HG03060 (cell line): ENCODE data around the gene TMEM106C.
"Not testable (repeated sequence)": the region's sequence is repeated elsewhere in the genome, so short reads cannot be mapped to it uniquely, and the experiment has no call there.

Experiments used
- ATAC-seq: cut with Tn5 transposase; IDR thresholded peaks from one replicate; pipeline ENCODE4 v1.9.1; 2021; ENCODE audit warnings: low read depth, moderate number of reproducible peaks; ENCODE audit not compliant: unreplicated experiment

Gene TMEM106C

DNA sequence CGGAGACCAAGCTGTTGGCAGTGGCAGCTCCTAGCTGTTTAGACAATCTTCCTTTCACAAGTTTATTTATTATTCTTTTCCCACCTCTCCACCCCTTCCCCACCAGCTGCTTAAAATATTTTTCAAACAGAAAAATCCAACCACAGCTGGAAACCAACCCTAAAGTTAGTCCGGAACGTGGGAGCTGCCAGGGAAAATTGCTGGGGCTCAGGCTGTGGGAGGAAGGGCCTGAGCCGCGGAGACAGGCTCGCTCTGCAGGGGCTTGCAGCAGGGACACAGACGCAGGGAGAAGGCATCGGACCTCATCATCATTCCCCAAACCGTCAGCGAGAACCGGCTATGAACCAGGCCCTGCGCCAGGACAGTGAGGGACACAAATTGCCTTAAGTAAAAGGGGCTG, 16.1 kb upstream of the TMEM106C start:
- no peak for ATAC-seq

DNA sequence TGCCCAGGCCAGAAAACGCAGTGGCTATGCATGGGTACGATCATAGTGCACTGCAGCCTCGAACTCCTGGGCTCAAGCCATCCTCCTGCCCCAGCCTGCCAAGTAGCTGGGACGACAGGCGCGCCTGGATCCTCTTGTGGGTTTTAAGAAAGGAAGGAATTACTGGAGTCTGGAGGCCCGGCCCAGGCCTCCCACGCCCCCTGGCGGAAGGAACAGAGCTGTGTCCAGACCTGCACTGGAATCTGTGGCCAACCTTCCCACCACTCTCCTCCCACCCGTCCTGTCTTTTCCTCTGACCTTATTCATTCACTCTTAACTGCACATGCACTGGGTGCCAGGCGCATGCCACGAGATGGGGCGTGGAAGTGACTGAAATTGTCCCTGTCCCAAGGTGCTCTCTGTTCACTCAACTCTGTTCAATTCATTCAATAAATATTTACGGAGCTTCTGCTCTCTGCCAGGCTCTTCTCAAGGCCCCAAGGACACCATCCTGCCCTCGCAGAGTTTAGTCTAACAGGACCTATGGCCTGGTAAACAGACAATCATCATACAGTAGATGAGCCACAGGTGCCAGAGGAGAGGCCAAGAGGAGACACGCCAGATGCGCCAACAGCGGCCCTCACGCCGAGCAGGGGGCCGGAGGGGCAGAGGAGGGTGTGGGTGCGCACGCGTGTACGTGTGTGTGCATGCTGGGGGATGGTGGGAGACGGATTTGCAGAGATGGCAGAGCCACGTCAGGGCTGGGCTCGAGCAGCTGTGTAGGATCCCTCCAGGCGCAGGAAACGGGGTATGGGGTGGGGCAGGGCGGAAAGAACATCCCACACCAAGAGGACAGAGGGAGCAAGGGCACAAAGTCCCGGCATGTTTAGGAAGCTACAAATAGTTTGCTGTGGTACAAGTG, 13.7 kb upstream of the TMEM106C start:
- no peak for ATAC-seq

DNA sequence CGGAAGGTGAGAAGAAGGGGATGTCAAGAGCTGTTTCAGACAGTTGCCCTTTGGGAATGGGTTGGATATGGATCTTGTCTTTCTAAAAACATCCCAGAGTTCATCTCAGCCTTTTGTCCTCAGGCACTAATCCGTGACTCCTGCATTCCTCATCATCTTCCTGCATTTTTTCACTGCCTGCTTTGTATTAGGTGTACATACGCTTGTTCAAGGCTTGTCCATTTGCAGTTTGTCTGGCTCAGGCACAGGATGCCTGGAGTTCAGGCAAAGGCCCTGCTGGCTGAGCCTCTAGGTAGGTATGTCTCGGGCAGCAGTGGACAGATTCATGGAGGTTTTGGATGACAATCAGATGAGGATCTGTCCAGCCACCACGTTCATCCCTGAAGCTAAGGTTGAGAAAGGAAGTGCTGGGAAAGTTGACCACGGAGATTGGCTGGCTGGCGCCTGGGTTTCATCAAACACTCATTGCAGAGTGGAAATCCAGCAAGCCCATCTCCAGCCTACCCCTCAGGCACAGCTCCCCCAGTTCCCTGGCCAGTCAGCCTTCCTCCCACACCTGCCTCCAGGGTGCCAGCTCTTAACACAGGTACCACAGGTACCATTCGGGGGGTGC, 12.4 kb upstream of the TMEM106C start:
- ATAC-seq: no peak

DNA sequence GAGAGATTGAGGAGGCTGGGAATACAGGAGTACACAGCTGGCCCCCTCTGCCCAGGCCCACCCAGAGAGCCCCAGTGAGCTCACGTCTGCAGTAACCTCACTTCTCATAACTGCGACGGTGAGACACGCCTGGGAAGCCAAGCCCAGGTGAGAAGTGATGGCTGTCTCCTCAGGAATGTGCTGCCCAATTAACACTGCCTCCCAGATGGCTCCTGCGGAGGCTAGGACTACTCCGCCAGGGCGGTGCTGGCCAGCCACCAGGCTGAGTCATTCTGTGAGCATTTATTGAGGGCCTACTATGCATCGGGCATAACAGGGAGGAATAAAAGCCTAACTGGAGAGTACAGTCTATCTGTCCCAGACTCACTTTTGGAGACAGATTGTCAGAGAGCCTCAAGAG, 9.3 kb upstream of the TMEM106C start:
- ATAC-seq: no peak

DNA sequence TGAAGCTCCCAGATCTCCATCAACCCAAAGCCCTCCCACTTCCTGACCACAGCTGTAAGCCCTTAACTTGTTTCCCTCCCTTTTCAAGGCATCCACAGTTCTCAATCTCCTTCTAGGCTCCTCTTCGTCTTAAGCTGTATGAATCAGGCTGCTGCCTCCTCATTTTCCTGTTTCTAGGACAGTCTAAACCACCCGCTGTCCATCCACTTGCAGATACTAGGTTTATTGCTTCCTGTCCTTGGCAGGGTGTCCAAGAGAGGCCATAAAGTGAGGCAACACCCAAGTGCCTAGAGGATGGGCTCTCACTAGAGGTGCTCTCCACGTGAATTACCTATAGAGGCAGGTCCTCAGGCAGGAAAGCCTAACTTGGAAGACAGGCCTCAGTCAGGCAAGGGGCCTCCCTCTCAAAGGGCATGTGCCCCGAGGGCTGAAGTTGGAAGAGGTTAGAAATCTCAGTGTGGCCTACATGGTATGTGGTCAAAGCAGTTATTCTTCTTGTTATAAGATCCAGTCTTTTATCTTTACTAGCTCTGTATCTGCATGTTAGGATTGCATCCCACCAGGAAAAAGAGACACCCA, 8.8 kb upstream of the TMEM106C start:
- ATAC-seq: no peak

DNA sequence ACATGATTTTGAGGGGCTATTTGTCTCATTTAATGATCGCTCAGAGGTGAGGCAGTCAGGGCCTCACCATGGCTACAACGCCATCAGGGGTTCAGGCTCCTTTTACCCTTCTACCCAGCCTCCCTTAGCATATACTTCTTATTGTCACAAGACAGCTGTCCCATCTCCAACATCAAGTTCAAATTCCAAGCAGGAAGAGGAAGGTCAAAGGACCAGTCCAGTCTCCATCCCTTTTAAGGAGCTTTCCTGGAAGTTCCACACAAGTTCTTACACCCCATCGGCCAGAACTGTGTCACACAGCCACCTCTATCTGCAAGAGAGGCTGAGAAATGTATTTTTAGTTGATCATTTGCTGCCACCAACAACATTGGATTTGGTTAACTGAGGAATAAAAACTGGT, 8.3 kb upstream of the TMEM106C start:
- no peak for ATAC-seq

DNA sequence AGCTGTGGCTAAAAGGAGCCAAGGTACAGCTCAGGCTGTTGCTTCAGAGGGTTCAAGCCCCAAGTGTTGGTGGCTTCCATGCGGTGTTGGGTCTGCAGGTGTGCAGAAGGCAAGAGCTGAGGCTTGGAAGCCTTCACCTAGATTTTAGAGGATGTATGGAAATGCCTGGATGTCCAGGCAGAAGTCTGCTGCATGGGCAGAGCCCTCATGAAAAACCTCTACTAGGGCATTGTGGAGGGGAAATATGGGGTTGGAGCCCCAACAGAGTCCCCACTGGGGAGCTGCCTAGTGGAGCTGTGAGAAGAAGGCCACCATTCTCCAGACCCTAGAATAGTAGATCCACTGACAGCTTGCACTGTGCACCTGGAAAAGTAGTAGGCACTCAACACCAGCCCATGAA, 5.7 kb upstream of the TMEM106C start:
- ATAC-seq: not testable (repeated sequence)

DNA sequence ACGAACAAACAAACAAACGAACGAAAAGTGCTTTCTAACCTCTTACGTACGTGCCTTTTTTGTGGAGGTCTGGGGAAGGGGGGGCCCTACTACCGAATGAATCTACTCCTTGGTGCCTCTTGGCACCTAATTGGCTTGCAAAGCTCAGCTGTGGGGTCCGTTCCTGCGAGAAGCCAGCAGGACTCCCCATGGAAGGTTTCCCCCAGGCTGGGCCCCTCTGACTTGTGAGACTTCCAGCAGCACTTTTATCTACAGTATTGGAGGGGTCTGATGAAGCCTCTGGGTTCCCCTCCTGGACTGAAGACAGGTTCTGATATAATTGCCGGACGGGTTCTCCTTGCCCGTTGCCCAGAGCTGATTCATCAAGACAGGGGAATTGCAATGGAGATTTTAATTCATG, 1.2 kb upstream of the TMEM106C start:
- ATAC-seq: no peak

DNA sequence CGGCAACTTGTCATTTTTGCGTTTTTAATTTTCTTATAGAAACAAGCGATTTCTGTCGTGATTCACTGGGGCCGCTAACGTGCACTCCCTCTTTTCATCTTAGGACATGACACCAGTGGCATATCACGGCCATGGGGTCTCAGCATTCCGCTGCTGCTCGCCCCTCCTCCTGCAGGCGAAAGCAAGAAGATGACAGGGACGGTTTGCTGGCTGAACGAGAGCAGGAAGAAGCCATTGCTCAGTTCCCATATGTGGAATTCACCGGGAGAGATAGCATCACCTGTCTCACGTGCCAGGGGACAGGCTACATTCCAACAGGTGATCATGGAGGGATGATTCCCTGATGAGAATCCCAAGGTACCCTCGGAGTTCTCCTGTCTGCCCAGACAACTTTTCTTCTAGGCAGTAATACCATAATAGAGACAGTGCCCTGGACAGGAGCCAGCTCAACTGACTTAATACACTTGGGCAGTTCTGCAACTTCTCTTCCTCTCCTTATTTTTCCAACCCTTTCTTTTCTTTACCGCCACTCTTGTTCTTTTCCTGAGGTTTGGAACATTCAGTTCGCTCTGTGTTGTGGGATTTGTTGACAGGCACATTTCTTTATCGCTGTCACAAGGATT, 821 bp downstream of the TMEM106C start:
- no peak for ATAC-seq

DNA sequence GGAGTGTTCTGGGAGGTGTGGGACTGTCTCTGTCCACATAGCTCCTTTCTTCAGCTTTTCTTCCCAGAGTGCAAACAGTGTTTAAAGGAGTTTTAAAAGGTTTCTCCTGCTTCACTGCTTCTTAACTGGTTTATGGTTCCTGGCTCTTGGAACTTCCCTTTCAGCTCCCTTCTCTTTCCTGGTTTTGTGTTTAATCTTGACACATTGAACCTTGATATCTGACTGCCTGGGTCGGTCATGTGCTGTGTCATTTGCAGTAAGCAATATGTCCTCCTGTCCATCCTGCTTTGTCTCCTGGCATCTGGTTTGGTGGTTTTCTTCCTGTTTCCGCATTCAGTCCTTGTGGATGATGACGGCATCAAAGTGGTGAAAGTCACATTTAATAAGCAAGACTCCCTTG, 2.2 kb downstream of the TMEM106C start:
- no peak for ATAC-seq

DNA sequence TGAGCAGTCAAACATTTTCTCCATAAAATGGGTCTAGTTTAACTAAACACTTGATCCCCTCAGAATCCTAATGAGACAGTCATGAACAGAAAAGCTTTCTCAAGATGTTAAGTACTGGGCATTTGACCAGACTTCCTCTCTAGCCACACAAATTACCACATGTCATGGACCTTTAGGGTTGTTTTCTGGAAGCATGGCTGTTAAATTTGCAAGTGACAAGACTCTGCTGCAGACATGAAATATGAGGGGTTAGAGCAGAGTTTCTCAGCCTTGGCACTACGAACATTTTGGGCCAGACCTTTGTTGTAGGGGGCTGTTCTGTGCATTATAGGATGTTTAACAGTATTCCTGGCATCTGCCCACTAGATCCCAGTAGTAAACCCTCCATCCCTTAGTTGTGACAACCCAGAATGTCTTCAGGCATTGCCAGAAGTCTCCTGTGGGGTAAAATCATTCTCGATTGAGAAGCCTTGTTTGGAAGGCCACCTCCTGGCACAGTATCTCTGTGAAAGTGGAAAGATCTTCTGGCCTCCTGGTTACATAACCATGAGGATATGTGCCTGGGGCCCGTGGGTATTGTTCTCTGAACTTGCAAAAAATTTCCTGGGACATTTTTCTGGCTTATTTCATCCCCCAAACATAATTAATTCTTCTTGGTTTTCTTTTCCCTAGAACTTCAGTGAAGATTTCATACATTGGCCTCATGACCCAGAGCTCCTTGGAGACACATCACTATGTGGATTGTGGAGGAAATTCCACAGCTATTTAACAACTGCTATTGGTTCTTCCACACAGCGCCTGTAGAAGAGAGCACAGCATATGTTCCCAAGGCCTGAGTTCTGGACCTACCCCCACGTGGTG, 4.3 kb downstream of the TMEM106C start:
- ATAC-seq: no peak

DNA sequence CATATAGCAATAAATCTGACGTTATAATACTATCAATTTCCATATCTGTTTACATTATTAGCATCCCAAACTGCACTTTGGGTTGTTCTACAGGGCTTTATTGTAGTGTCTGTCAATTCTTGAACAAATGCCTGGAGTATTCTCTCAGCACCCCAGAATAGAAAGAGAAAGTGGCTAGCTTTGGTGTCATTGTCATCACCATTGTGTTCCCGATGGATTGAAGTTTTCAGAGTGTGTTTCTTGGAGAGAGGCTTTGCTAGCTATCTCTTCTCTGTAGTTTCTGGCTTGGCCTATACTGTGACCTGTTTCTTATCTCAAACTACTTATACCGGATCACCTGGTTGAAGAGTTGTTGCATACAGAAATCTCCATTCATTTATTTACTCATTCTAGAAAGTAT, 6.4 kb downstream of the TMEM106C start:
- ATAC-seq: no peak

DNA sequence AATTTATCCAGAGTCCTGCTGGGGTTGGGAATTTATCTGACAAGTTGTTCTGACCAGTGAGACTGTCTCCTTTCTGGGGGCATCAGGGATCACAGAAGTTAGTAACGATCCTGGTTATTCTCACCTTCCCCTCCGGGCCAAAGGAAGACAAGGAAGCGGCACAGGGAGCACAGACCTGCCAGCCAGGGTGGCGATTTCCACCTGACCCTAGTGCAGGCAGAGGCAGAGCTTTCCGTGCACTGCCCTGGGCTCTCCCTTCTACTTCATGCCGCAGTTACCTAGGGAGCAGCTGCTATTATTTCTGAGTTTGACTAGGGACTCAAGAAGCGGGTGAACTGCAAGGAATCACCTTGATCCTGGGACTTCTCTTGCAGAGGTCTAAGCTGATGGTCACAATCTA, 7.4 kb downstream of the TMEM106C start:
- no peak for ATAC-seq

DNA sequence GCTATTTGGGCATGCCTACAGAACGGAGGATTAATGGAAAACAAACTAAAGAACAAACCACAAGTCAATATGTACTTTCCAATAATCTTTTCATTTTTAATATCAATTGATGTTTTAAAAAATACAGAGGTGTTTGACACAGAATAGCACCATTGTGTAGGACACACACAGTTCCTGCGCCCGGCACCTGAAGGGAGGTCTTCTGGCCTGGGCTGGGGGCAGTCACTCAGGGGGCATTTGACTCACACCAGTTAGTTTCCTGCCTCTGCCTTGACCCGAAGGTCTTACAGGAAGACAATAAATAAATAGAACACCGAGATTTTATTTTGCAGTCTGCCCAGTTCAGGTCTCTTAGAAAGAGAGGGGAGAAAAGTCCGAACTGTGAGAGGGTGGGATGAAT, 9.5 kb downstream of the TMEM106C start:
- ATAC-seq: no peak

DNA sequence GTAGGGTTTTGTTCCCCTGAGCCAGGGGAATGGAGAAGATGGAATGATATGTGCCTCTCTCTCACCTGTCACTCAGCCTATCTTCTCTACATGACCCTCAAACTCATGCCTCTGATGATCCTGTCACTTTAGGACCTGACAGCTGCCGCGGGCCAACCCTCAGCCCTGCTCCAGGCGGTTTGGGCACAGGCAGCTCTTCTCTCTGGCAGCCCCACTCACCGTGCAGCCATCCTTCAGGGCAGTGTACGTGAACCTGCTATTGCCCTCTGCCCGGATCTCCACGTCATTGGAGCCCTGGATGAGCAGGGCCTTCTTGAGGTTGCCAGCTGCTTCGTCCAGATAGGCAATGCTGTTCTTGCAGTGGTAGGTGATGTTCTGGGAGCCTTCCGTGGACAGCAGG, 10.5 kb downstream of the TMEM106C start:
- no peak for ATAC-seq

DNA sequence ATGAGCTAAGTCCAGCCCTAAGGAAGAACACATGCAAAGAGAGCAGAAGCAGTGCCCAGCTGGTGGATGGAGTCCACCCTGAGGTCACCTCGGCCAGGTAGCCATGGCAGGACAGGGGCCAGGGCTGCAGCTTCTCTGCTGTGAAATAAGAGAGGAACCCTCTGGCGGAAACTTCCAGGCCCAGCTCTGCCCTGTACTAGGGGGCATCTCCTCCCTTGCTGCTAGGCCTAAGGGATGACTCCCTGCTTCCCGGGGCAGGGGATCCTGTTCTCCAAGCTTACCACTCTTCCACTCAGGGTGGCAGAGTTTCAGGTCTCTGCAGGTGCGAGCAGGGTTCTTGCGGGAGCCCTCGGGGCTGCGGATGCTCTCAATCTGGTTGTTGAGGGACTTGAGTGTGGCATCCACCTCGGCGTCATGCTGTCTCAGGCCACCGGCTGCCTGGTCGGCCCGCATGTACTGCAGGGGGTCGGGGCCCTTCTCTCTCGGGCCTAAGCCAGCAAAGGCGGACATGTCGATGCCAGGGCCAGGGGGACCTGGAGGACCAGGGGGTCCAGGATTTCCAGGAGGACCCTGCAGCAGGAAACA, 11.7 kb downstream of the TMEM106C start:
- ATAC-seq: no peak

DNA sequence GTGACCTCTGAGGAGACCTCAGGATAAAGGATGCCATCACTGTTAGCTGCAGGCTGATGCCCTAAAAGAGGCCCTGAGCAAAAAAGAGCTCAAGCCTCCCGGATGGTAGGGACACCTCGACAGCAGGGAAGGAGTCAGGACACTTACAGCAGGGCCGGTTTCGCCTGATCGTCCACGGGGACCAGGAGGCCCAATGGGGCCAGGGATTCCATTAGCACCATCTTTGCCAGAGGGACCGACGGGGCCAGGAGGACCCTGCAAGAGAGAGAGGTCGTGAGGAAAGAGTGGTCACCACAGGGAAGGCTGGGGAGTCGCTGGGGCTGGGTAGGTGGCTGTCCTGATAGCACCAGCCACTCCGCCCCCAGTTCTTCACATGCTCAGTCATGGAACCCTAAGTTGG, 12.4 kb downstream of the TMEM106C start:
- ATAC-seq: no peak

DNA sequence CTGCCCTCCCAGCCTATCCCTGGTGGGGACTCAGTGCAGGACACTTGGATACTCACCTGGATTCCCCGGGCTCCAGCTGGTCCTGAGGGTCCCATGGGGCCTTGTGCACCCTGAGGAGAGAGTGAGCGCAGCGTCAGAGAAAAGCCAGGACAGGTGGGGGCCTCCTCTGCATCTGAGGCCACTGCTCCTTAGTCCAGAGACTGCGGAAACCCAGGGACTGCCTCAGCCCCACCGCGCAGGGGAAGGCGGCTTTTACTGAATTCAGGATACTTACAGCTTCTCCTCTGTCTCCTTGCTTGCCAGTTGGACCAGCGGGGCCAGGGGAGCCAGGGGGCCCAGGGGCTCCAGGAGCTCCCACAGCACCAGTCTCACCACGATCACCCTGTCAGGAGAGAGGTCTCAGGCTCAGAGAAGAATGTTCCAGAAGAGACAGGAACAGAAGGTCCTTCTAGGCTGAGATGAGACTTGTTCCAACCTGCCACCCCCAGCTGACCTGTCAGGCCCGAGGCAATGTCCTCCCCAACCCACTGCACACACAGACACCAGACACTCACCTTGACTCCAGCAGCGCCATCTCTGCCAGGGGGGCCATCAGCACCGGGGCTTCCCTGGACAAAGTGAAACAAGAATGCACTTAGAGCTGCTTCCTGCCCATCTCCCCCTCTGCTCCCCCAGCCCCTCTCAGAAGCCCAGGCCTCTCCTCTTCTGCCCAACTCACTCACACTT, 13.8 kb downstream of the TMEM106C start:
- no peak for ATAC-seq

DNA sequence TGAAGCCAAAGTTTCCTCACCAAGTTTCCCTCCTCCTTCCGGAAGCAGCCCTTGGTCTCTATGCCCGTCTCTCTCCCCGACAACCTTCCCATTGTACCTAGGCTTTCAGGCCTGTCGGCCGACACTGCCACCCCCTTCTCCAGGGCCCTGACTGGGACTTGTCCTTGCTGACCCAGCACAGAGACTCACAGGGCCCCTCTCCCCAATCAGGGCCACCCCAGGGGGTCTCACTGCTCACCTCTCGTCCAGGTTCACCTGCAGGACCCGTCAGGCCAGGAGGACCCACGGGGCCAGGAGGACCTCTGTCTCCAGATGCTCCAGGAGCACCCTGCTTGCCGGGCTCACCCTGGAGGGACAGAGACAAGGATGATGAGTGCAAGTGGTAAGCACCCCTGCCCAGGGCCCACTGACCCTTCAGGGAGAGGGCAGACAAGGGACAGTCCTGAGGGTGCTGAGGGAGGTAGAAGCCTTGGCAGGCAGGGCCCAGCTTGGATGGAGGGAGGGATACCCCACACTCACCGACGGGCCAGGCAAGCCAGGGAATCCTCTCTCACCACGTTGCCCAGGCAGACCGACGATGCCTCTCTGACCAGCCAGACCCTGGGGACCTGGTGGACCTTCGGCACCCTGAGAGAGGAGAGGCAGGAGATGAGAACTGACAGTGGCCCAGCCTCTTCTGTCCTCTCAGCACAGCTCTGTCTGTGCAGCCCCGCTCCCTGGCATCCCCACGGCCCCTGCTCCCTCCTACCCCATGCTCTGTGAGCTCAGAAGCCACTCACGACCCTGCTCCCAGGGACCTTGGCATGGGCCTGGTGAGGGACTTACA, 14.6 kb downstream of the TMEM106C start:
- no peak for ATAC-seq
